Posterior vena cava (tissue), 2 donors: Measurements from ENCODE around the gene ATP8A2. TPM values are rescaled to one million over a fixed set of nuclear protein-coding genes. Genes with fewer than 3 reads are reported as not detected.
"Not testable (repeated sequence)": the region's sequence is repeated elsewhere in the genome, so short reads cannot be mapped to it uniquely, and the experiment has no call there.

Experiments used
- DNase-seq: peaks from one replicate; pipeline ENCODE4 v3.0.0-alpha.2; 2020; ENCODE audit warnings: low spot score
- intact Hi-C, 2 donors: fragments of 100-400 bp; cut with DNase I; formaldehyde crosslinking; loops; one replicate each; pipeline versions ENCODE4 v1.14.1 to v1.14.2; 2022 to 2023
- long read RNA-seq, 2 donors: library from polyadenylated mRNA; unstranded; transcript quantifications; one replicate each; pipeline ENCODE4 v2.0.0, GENCODE V29; 2020 to 2021
- total RNA-seq, 2 donors: library from RNA; stranded (reverse); fragmentation: NEBNext Ultra II Directional; extraction: Animal tissue kit (Norgen Biotek cat#: 25700); gene quantifications; one replicate each; pipeline ENCODE4 v1.2.1, GENCODE V29; 2021
- donor health status: DM: yes; HTN: yes; CAD: no.
- donor health status: DM: yes; HTN: yes; CAD: no.

ATP8A2 gene
- total RNA-seq, result under 1 TPM; 0.24 to 0.60 TPM
- long read RNA-seq, donor 1, partial matches to known transcripts, result 1 of 1 reads
- long read RNA-seq, donor 1, other reads (novel, unspliced or antisense), result 0 of 1 reads
- long read RNA-seq, donor 2, partial matches to known transcripts, result 1 of 2 reads
- long read RNA-seq, donor 2, other reads (novel, unspliced or antisense), result 1 of 2 reads

- intact Hi-C loops, result no loop called here
- DNase-seq, result no peak
Observed at GRCh38 chr13:25371875-25372283, at the start of gene ATP8A2. ATP8A2 (plus strand) TSS chr13:25371974; CDS start chr13:25372213, 239 bp downstream.

- DNase-seq, result no peak
- intact Hi-C loops, result no loop called here
Observed at GRCh38 chr13:25324100-25324499, 47.7 kb upstream of the ATP8A2 start.

GRCh38 chr13:25329706-25330105, 42.1 kb upstream of the ATP8A2 start:
- intact Hi-C loops, result no loop called here
- no peak for DNase-seq

- intact Hi-C loops, result no loop called here
Observed at GRCh38 chr13:25330541-25330940, 41.2 kb upstream of the ATP8A2 start.

GRCh38 chr13:25335856-25336255, 35.9 kb upstream of the ATP8A2 start:
- intact Hi-C loops, result no loop called here
- DNase-seq, result no peak

More at GRCh38 chr13:25330541-25330940, 41.2 kb upstream of the ATP8A2 start:
- no peak for DNase-seq

GRCh38 chr13:25345576-25345975, 26.2 kb upstream of the ATP8A2 start:
- intact Hi-C loops, result no loop called here
- no peak for DNase-seq

- intact Hi-C loops, result no loop called here
- no peak for DNase-seq
Observed at GRCh38 chr13:25347151-25347550, 24.6 kb upstream of the ATP8A2 start.

- intact Hi-C loops, result no loop called here
- DNase-seq, result no peak
Observed at GRCh38 chr13:25351404-25351803, 20.4 kb upstream of the ATP8A2 start.

GRCh38 chr13:25352230-25352629, 19.5 kb upstream of the ATP8A2 start:
- intact Hi-C loops, result no loop called here
- no peak for DNase-seq

- intact Hi-C loops, result no loop called here
- DNase-seq, result no peak
Observed at GRCh38 chr13:25352806-25353205, 19.0 kb upstream of the ATP8A2 start.

- intact Hi-C loops, result no loop called here
- DNase-seq, result no peak
Observed at GRCh38 chr13:25353344-25353743, 18.4 kb upstream of the ATP8A2 start.

- DNase-seq, result no peak
- intact Hi-C loops, result no loop called here
Observed at GRCh38 chr13:25354377-25354776, 17.4 kb upstream of the ATP8A2 start.

- intact Hi-C loops, DNase-seq: not testable (repeated sequence)
Observed at GRCh38 chr13:25360443-25360842, 11.3 kb upstream of the ATP8A2 start.

GRCh38 chr13:25365720-25366235, 6.0 kb upstream of the ATP8A2 start:
- DNase-seq, result no peak
- intact Hi-C loops, result no loop called here

- intact Hi-C loops, result no loop called here
- DNase-seq, result no peak
Observed at GRCh38 chr13:25371158-25371874, 458 bp upstream of the ATP8A2 start.

- intact Hi-C loops, result no loop called here
- no peak for DNase-seq
Observed at GRCh38 chr13:25372284-25373081, 709 bp downstream of the ATP8A2 start.

- intact Hi-C loops, result no loop called here
- DNase-seq, result no peak
Observed at GRCh38 chr13:25375727-25376358, 4.1 kb downstream of the ATP8A2 start.

- intact Hi-C loops, result no loop called here
- no peak for DNase-seq
Observed at GRCh38 chr13:25377244-25377962, 5.6 kb downstream of the ATP8A2 start.

GRCh38 chr13:25378528-25378927, 6.8 kb downstream of the ATP8A2 start:
- DNase-seq, result no peak
- intact Hi-C loops, result no loop called here
